Hepatocyte (in vitro differentiated cells): ENCODE measurements around the gene ZNF230. TPM values are rescaled to one million over a fixed set of nuclear protein-coding genes. Genes with fewer than 3 reads are reported as not detected.
A peak's percentile ranks its signal among the peaks of the same experiment; 100 is the strongest.

Experiments
- DNase-seq: peaks from one replicate; pipeline ENCODE4 v3.0.0-alpha.2; 2016; ENCODE audit warnings: low spot score
- H2AFZ ChIP-seq: fragments of 200-600 bp; sonication (generic); 2 replicates; pipeline ENCODE4 v1.6.0; 2016; ENCODE audit warnings: antibody characterized with exemption, mild to moderate bottlenecking
- H3K27ac ChIP-seq: fragments of 200-600 bp; sonication (generic); 2 replicates; pipeline ENCODE4 v1.5.1; 2016; ENCODE audit warnings: mild to moderate bottlenecking
- H3K27me3 ChIP-seq: fragments of 200-600 bp; sonication (generic); 2 replicates; pipeline ENCODE4 v1.6.1; 2016
- H3K36me3 ChIP-seq: fragments of 200-600 bp; sonication (generic); replicated peaks from 2 replicates; pipeline ENCODE4 v1.5.1; 2016; ENCODE audit warnings: low read depth; ENCODE audit not compliant: insufficient read depth
- H3K4me1 ChIP-seq: fragments of 200-600 bp; sonication (generic); 2 replicates; pipeline ENCODE4 v1.5.1; 2016; ENCODE audit warnings: mild to moderate bottlenecking, moderate library complexity; ENCODE audit not compliant: insufficient read depth
- H3K4me2 ChIP-seq: fragments of 200-600 bp; sonication (generic); 2 replicates; pipeline ENCODE4 v1.6.0; 2016
- H3K4me3 ChIP-seq: fragments of 200-600 bp; sonication (generic); 2 replicates; pipeline ENCODE4 v1.5.1; 2016; ENCODE audit warnings: mild to moderate bottlenecking
- H3K79me2 ChIP-seq: fragments of 200-600 bp; sonication (generic); 2 replicates; pipeline ENCODE4 v1.6.0; 2017; ENCODE audit warnings: mild to moderate bottlenecking
- H3K9me2 ChIP-seq: fragments of 200-600 bp; sonication (generic); replicated peaks from 2 replicates; pipeline ENCODE4 v1.6.0; 2017; ENCODE audit warnings: mild to moderate bottlenecking; ENCODE audit not compliant: insufficient read depth
- H3K9me3 ChIP-seq: fragments of 200-600 bp; sonication (generic); 2 replicates; pipeline ENCODE4 v1.5.1; 2016; ENCODE audit warnings: low read depth, mild to moderate bottlenecking
- H4K20me1 ChIP-seq: fragments of 200-600 bp; sonication (generic); 2 replicates; pipeline ENCODE4 v1.6.0; 2016; ENCODE audit warnings: mild to moderate bottlenecking; ENCODE audit not compliant: insufficient read depth, poor library complexity, severe bottlenecking
- EZH2 ChIP-seq: fragments of 200-600 bp; sonication (generic); IDR thresholded peaks from 2 replicates; pipeline ENCODE4 v1.6.1; 2016; ENCODE audit warnings: antibody characterized with exemption, mild to moderate bottlenecking, borderline replicate concordance
- EZH2phosphoT487 ChIP-seq: fragments of 200-600 bp; sonication (generic); IDR thresholded peaks from one replicate; pipeline ENCODE4 v1.6.1; 2018; ENCODE audit warnings: antibody characterized with exemption, mild to moderate bottlenecking, low read depth, moderate library complexity; ENCODE audit not compliant: unreplicated experiment, severe bottlenecking
- WGBS: methylation state at CpG from one replicate; pipeline ENCODE4 v1.1.6; 2016; ENCODE audit warnings: low lambda C conversion rate; ENCODE audit errors: missing lambda C conversion rate; 5-methylcytosine and 5-hydroxymethylcytosine counted together
- polyA plus RNA-seq: library from polyadenylated mRNA; unstranded; fragments of >200 nt; fragmentation: Nextera tagmentation; extraction: Ambion mirVana; gene quantifications from 2 replicates; pipeline ENCODE4 v1.2.1, GENCODE V29; 2016
- total RNA-seq: library from RNA; depleted of rRNA; stranded (reverse); fragments of >200 nt; gene quantifications from 2 replicates; pipeline ENCODE4 v1.2.3, GENCODE V29; 2014
- TF ChIP-seq, protein P1 (sequence below): fragments of 200-600 bp; sonication (generic); IDR thresholded peaks from 2 replicates; pipeline ENCODE4 v1.5.1; 2016; ENCODE audit warnings: antibody characterized with exemption, mild to moderate bottlenecking; ENCODE audit not compliant: poor library complexity

ZNF230 gene
- total and polyA plus RNA-seq, 2 experiments from 2014 or later, result 3.7 to 4.4 TPM

DNA sequence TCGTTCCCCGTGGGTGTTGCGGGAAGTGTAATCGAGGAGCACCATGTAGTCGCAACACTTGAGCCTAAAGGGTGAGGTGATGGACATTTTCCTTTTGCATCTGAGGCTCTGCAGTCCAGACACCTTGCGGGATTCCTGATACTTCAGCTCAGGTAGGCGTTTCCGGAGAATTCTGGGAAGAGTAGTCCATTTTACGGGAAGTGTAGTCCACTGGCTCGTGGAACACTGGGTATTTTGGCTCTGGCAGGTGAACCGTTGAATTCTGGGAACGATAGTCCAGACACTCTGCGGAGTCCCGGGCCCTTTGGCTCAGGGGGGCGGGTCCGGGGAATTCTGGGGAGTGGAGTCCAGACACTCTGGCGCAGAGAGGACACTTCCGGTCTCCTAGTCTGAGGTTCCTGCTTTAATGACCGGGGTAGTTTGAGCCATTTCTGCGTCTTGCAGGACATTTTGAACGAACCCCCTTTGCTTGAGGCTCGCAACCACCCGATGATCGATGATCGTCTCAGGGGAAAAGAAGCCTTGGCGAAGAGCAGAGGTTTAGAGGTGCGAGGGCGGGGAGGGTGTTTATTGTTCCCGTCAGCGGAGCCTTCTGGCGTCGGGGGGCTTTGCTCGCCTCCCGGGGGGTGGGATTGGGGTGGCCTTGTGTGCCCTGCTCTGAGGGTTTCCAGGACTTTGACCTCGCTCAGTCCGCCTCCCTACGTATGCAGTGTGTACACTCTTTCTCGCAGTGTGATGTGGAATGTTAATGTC is 49.1 kb downstream of the ZNF230 start, which contains the start of gene ZNF223:
ZNF223 (plus strand) TSS at position 387 of the 753 bp plus-strand sequence. CDS start 3,141 bp downstream, outside the sequence.
- H3K9me3 ChIP-seq, result no peaks in the 10 kb centered on the region
- WGBS, result 1% methylated on average over 32 of the region's 38 CpGs
- peak within 1 kb of the TSS; percentile 91 for H2AFZ ChIP-seq
- no peaks in the 10 kb centered on the region for H3K4me1 ChIP-seq
- DNase-seq, result peak; percentile 96
- H3K79me2 ChIP-seq, result peaks cover 23% of the 10 kb centered on the region
- peak within 1 kb of the TSS; percentile 84 for H3K27ac ChIP-seq
- H3K36me3 ChIP-seq, result no peaks in the 10 kb centered on the region
- no peaks in the 10 kb centered on the region for H4K20me1 ChIP-seq
- no peak for TF ChIP-seq EZH2
- no peak for TF ChIP-seq EZH2phosphoT487
- TF ChIP-seq, protein P1, sequence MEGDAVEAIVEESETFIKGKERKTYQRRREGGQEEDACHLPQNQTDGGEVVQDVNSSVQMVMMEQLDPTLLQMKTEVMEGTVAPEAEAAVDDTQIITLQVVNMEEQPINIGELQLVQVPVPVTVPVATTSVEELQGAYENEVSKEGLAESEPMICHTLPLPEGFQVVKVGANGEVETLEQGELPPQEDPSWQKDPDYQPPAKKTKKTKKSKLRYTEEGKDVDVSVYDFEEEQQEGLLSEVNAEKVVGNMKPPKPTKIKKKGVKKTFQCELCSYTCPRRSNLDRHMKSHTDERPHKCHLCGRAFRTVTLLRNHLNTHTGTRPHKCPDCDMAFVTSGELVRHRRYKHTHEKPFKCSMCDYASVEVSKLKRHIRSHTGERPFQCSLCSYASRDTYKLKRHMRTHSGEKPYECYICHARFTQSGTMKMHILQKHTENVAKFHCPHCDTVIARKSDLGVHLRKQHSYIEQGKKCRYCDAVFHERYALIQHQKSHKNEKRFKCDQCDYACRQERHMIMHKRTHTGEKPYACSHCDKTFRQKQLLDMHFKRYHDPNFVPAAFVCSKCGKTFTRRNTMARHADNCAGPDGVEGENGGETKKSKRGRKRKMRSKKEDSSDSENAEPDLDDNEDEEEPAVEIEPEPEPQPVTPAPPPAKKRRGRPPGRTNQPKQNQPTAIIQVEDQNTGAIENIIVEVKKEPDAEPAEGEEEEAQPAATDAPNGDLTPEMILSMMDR, result no peak
- no peaks in the 10 kb centered on the region for H3K9me2 ChIP-seq
- peak within 1 kb of the TSS; percentile 81 for H3K4me2 ChIP-seq
- peak within 1 kb of the TSS; percentile 21 for H3K4me3 ChIP-seq
- no peaks in the 10 kb centered on the region for H3K27me3 ChIP-seq

DNA sequence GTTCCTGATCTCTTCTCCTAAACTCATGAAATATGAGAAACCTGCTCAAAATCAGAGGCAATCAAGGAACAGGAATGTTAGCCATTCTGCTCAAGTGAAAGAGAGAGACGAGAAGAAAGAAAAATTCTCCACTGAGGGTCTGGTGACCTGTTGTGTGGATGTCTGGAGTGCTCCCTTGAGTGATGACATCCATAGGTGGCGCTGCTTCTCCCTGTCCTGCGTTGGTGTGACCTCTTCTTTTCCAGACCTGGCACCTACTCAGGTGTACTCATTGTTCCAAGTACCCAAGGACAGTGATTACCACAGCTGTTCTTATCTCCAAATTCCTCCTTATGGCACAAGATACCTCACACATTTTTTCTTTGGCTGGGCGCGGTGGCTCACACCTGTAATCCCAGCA is 53.1 kb downstream of the ZNF230 start:
- Histone ChIP-seq H3K36me3 (no peaks in the 10 kb centered on the region), H3K4me1 (no peaks in the 10 kb centered on the region), H3K4me2 (no peak overlapping the region), H3K9me2 (no peaks in the 10 kb centered on the region), H3K79me2 (peaks cover 23% of the 10 kb centered on the region), H4K20me1 (no peaks in the 10 kb centered on the region), H3K4me3 (no peak overlapping the region), H2AFZ (no peak overlapping the region), H3K9me3 (no peaks in the 10 kb centered on the region), H3K27me3 (no peaks in the 10 kb centered on the region), H3K27ac (no peak overlapping the region)
- TF ChIP-seq EZH2 (no peak), EZH2phosphoT487 (no peak)
- TF ChIP-seq, protein P1, result no peak
- 93% methylated on average over 5 of the region's 5 CpGs for WGBS
- DNase-seq, result no peak

DNA sequence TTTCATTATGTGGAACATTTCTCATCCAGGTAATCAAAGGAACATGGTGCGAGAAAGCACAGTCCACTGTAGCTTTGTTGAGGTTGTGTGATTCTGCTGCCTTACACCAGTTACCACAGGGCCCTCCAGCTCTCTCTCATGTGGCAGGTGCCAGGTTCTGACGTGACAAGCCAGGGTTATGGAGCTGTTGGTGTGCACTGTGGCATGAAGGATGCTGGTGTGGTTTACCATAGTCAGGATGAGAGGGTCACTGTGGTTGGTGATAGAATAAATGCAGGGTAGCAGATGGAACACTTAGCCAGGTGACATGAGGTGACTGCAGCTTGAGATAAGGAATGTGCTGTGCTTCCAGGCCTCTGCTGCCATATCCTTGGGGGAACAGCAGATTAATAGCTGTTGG is 56.5 kb downstream of the ZNF230 start:
- Histone ChIP-seq H3K27ac (no peak overlapping the region), H3K27me3 (no peaks in the 10 kb centered on the region), H3K4me1 (no peaks in the 10 kb centered on the region), H3K4me2 (no peak overlapping the region), H3K79me2 (peaks cover 15% of the 10 kb centered on the region), H2AFZ (no peak overlapping the region), H3K9me2 (no peaks in the 10 kb centered on the region), H3K36me3 (peaks cover 6% of the 10 kb centered on the region), H4K20me1 (no peaks in the 10 kb centered on the region), H3K4me3 (no peak overlapping the region), H3K9me3 (no peaks in the 10 kb centered on the region)
- 97% methylated on average over 2 of the region's 2 CpGs for WGBS
- DNase-seq, result no peak
- TF ChIP-seq, protein P1, result no peak
- no peak for TF ChIP-seq EZH2
- no peak for TF ChIP-seq EZH2phosphoT487
